ENCODE measurements around the gene CEACAM19.

Gene CEACAM19

GRCh38 chr19:44723952-44724319, 52.7 kb downstream of the CEACAM19 start:
- peak; percentile 88 for DNase-seq

- DNase-seq, result no peak
Observed at GRCh38 chr19:44725251-44725650, 54.0 kb downstream of the CEACAM19 start.

DNA sequence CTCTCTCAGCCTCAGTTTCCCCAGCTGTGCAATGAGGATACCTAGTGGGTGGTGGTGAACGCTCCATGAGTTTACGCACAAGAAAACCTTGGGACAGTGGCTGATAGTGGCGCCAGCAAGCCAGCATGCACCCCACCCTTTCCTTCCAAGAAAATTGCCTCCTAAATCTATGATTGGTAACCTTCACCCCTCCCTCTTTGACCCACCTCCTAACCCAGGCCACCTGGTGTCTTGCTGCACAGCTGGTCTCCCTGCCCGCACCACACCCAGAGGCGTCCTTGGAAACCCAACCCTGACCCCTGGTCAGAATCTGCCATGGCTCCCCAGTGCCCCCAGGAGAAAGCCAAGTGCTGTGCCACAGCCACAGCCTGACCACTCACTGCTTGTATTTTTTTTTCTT, 54.4 kb downstream of the CEACAM19 start:
- no peak for DNase-seq

- no peak for DNase-seq
Observed at GRCh38 chr19:44726465-44726864, 55.2 kb downstream of the CEACAM19 start.

DNA sequence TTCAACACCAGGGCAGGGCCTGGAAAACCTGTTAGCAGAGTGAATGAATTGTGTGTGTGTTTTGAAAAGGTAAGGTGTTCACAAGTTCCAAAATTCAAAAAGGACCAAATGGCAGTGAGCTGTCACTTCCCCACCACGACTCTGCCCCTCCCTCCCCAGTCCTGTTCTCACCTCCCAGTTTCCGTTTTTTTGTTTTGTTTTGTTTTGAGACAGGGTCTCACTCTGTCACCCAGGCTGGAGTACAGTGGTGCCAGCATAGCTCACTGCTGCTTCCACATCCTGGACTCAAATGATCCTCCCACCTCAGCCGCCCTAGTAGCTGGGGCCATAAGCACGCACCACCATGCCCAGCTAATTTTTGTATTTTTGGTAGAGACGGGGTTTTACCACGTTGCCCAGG, 56.9 kb downstream of the CEACAM19 start:
- no peak for DNase-seq

DNA sequence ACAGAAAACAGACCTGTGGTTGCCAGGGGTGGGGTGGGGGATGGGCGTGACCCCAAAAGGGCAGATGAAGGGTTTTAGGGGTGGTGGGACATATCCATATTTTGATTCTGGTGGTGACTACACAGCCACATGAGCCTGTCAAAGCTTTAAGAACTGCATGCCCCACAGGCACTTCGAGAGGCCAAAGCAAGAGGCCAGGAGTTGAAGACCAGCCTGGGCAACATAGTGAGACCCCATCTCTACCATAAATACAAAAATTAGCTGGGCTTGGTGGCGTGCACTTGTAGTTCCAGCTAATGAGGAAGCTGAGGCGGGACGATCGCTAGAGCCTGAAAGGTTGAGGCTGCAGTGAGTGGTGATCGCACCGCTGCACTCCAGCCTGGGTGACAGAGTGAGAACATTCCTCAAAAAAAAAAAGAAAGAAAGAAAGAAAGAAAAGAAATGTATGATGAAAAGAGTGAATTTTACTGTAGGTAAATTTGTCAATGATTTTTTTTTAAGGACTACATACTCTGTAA, 58.3 kb downstream of the CEACAM19 start:
- DNase-seq, result peak in 1 of 2 donors; percentile 37

DNA sequence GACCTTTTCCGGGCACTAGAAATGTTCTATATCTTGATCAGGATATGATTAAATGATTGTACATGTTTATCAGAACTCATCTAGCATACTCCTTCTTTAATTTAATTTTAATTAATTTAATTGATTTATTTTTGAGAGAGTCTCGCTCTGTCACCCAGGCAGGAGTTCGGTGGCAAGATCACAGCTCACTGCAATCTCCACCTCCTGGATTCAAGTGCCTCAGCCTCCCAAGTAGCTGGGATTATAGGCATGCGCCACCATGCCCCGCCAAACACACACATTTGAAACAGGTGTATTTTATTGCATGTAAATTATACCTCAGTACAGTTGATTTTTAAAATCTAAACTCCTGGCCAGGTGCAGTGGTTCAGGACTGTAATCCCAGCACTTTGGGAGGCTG, 59.8 kb downstream of the CEACAM19 start:
- DNase-seq, result no peak

DNA sequence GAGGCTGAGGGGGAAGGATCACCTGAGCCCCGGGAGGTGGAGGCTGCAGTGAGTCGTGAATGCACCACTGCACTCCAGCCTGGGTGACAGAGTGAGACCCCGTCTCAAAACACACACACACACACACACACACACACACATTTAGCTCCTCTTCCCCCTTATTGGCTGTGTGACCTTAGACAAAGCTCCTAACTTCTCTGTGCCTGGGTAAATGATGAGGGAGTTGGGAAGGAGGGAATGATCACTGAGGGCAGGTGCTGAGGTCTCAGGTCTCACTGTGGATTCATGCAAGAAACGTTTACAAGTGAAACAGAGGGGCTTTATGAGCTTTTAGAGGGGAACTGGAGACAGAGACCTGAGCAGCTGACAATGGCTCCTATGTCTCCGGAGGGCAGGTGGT, 60.3 kb downstream of the CEACAM19 start:
- no peak for DNase-seq

DNA sequence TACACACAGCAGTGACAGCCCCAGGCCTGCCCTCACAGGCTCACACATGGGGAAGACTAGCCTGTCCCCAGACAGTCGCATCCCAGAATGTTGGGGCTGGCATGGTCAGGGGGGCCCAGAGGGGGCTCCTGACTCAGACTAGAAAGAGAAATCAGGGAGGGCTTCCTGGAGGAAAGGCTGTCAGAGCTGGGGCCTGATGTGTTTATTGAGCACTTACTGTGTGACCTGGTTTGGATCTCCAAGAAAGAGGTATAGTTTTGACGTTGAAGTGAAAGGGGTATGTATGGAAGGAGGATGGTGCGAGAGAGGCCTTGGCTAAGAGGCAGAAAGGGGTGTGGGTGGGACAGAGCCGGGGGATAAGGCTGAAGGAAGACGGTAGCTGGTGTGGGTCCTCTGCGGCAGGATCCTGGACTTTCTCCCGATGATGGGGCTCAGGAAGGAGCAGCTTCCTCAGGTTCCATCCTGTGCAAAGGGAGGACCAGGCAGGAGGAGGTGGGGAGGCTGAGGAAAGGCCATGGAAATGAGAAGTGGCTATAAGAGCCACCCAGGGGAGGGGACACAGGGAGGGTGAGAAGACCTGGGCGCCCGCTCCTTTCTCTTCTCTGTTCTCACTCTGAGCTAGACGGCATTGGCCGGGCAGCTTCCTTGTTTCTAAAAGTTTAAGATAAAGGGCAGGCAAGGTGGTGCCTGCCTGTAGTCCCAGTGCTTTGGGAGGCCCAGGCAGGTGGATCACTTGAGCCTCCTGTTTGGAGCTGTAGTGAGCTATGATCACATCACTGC, 61.1 kb downstream of the CEACAM19 start:
- DNase-seq, result no peak

Data from inflammatory macrophage (primary cell).